ENCODE results near the gene SLC17A5. TPM values are rescaled to one million over a fixed set of nuclear protein-coding genes. Genes with fewer than 3 reads are reported as not detected.
A peak's percentile ranks its signal among the peaks of the same experiment; 100 is the strongest.

Gene SLC17A5
- total and polyA plus RNA-seq, 9 of the 15 experiments (the other 6 are each of a cell fraction or from before 2014, with no cell fraction given), result 1.3 to 7.2 (median 3.4) TPM

DNA sequence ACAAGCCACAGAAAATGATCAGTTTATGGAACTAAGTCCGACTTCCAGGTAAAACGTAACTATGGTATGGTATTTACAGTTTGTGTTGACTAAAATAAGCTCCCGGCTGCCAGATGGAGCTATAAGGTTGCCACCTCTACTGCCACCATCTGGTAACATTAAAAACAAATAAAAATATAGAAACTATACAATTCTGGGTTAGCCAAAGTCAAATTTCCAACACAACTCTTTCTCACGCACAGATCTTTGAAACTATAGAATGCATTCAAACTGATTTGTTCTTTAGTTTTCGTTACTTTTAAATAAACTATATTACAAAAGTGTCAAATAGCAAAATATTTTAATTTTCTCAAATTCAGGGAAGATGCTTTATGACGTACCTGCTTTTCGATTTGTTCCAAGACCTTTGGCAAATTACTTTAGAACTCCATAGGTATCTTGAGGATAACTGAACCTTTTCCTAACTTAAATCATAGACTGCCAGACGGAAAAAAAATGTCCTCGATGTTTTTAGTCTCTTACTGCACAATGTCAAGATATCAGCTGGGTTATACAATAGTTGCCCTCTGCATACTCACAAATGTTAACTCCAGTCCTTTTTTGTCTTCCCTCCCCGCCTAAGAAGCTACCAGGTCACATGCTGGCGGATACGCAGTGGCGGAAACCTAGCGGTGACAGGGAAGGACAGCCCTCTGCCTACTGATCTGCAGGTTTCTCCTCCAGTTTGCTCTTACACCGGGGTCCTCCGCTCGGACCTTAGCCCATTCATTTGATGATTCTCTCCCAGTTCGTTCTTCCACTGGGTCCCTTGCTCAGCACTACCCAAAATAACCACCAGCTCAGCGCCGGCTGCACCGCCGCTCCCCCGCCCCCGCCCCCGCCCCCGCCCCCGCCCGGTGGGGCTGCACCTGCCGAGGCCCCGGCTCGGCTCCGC, 888 bp downstream of the SLC17A5 start (continued):
- TF ChIP-seq, protein P1, sequence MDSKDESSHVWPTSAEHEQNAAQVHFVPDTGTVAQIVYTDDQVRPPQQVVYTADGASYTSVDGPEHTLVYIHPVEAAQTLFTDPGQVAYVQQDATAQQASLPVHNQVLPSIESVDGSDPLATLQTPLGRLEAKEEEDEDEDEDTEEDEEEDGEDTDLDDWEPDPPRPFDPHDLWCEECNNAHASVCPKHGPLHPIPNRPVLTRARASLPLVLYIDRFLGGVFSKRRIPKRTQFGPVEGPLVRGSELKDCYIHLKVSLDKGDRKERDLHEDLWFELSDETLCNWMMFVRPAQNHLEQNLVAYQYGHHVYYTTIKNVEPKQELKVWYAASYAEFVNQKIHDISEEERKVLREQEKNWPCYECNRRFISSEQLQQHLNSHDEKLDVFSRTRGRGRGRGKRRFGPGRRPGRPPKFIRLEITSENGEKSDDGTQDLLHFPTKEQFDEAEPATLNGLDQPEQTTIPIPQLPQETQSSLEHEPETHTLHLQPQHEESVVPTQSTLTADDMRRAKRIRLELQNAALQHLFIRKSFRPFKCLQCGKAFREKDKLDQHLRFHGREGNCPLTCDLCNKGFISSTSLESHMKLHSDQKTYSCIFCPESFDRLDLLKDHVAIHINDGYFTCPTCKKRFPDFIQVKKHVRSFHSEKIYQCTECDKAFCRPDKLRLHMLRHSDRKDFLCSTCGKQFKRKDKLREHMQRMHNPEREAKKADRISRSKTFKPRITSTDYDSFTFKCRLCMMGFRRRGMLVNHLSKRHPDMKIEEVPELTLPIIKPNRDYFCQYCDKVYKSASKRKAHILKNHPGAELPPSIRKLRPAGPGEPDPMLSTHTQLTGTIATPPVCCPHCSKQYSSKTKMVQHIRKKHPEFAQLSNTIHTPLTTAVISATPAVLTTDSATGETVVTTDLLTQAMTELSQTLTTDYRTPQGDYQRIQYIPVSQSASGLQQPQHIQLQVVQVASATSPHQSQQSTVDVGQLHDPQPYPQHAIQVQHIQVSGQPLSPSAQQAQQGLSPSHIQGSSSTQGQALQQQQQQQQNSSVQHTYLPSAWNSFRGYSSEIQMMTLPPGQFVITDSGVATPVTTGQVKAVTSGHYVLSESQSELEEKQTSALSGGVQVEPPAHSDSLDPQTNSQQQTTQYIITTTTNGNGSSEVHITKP (IDR thresholded peaks at IDR 0.05; ENCODE audit: partially characterized antibody), result peak; percentile 8
- TF ChIP-seq RAD51 (IDR thresholded peaks at IDR 0.05; ENCODE audit: borderline replicate concordance, low read depth), result peak; percentile 63; the same call in 1 of the 2 replicates
- TF ChIP-seq MITF (IDR thresholded peaks at IDR 0.05), result no peak
- no peak for TF ChIP-seq CHCHD3 (CRISPR knock-in tag; IDR thresholded peaks at IDR 0.05)
- TF ChIP-seq TAL1 (IDR thresholded peaks at IDR 0.05), result no peak
- peak; percentile 34; the same call in 1 of the 2 replicates for TF ChIP-seq TFAP4 (CRISPR knock-in tag; IDR thresholded peaks at IDR 0.05; ENCODE audit: borderline replicate concordance)
- 0 out of 4 replicates have a peak, but pooled peaks of 1 of the 2 experiments have one; percentile 41 for TF ChIP-seq TBL1XR1 (IDR thresholded peaks at IDR 0.05; ENCODE audit: low read length in 2 of 2)
- no peak for TF ChIP-seq FOXP1 (CRISPR knock-in tag; IDR thresholded peaks at IDR 0.05)
- peak; percentile 33; the same call in 1 of the 2 replicates for TF ChIP-seq EP400 (IDR thresholded peaks at IDR 0.05)
- TF ChIP-seq BHLHE40 (IDR thresholded peaks at IDR 0.05; ENCODE audit: low read length), result peak; percentile 35
- no peak for TF ChIP-seq FOXK1 (CRISPR knock-in tag; IDR thresholded peaks at IDR 0.05; ENCODE audit: borderline replicate concordance)
- TF ChIP-seq EGR1 (conservative IDR thresholded peaks at IDR 0.05), result no peak
- TF ChIP-seq USF1 (CRISPR knock-in tag; IDR thresholded peaks at IDR 0.05), result peak; percentile 85
- TF ChIP-seq RERE (CRISPR knock-in tag; IDR thresholded peaks at IDR 0.05; ENCODE audit: borderline replicate concordance), result no peak

Measured in K562 (cell line).